ENCODE data around the gene PCOLCE2. TPM values are rescaled to one million over a fixed set of nuclear protein-coding genes. Genes with fewer than 3 reads are reported as not detected.
A peak's percentile ranks its signal among the peaks of the same experiment; 100 is the strongest.

Gene PCOLCE2, protein sequence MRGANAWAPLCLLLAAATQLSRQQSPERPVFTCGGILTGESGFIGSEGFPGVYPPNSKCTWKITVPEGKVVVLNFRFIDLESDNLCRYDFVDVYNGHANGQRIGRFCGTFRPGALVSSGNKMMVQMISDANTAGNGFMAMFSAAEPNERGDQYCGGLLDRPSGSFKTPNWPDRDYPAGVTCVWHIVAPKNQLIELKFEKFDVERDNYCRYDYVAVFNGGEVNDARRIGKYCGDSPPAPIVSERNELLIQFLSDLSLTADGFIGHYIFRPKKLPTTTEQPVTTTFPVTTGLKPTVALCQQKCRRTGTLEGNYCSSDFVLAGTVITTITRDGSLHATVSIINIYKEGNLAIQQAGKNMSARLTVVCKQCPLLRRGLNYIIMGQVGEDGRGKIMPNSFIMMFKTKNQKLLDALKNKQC
- total RNA-seq (1.9 TPM), polyA plus RNA-seq (ENCODE audit: insufficient read depth, low read depth, low replicate concordance) (59.0 TPM)
- long read RNA-seq, donor 1: 0 reads
- long read RNA-seq, donor 2, partial matches to known transcripts: 0 of 2 reads
- long read RNA-seq, donor 2, other reads (novel, unspliced or antisense): 0 of 2 reads
- long read RNA-seq, donor 3: 0 reads
- long read RNA-seq, donor 4, partial matches to known transcripts: 93 of 102 reads
- long read RNA-seq, donor 4, other reads (novel, unspliced or antisense): 8 of 102 reads
- long read RNA-seq, donor 5: 0 reads
- long read RNA-seq, donor 6, partial matches to known transcripts: 0 of 1 reads
- long read RNA-seq, donor 6, other reads (novel, unspliced or antisense): 0 of 1 reads
- long read RNA-seq, donor 7, partial matches to known transcripts: 0 of 2 reads
- long read RNA-seq, donor 7, other reads (novel, unspliced or antisense): 0 of 2 reads
- long read RNA-seq, donor 8, partial matches to known transcripts: 0 of 3 reads
- long read RNA-seq, donor 8, other reads (novel, unspliced or antisense): 0 of 3 reads
- long read RNA-seq, donor 9: 0 reads
- long read RNA-seq, donor 10, partial matches to known transcripts: 0 of 1 reads
- long read RNA-seq, donor 10, other reads (novel, unspliced or antisense): 0 of 1 reads

DNA sequence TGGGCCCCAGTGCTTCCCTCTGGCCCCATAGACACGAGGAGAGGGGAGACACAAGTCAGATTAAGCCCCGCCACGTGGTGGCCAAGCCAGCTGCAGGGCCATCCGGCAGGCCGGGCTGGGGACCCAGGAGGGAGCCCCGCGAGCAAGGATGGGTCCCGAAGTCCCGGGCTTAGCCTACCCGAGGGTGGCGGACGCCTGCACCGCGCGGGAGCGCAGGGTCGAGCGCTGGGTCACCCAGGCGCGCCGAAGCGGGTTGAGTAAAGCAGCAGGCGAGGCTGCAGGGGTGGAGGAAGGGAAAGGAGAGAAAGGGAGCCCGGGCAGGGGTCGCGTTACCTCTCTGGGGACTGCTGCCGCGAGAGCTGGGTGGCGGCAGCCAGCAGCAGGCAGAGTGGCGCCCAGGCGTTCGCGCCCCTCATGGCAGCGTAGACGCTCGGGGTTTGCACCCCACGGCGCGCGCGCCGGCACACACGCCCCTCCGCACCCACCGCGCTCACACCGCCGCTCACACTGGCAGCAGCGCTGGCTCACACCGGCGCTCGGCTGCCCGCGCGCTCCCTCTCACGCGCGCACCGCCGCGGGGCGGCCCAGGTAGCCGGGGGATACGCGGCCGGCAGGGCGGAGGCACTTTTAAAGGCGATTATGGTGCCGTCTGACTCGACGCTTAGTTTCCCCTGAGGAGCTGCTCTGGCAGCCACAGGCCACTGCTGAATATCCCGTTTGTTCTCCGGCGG, at the start of gene PCOLCE2:
Gene PCOLCE2 (minus strand): TSS at position 603 of the 731 bp plus-strand sequence. CDS start 187 bp downstream, at position 416.
- TF ChIP-seq, protein P1, sequence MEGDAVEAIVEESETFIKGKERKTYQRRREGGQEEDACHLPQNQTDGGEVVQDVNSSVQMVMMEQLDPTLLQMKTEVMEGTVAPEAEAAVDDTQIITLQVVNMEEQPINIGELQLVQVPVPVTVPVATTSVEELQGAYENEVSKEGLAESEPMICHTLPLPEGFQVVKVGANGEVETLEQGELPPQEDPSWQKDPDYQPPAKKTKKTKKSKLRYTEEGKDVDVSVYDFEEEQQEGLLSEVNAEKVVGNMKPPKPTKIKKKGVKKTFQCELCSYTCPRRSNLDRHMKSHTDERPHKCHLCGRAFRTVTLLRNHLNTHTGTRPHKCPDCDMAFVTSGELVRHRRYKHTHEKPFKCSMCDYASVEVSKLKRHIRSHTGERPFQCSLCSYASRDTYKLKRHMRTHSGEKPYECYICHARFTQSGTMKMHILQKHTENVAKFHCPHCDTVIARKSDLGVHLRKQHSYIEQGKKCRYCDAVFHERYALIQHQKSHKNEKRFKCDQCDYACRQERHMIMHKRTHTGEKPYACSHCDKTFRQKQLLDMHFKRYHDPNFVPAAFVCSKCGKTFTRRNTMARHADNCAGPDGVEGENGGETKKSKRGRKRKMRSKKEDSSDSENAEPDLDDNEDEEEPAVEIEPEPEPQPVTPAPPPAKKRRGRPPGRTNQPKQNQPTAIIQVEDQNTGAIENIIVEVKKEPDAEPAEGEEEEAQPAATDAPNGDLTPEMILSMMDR (IDR thresholded peaks at IDR 0.05; ENCODE audit: borderline replicate concordance, extremely low read depth, insufficient read depth): no peak
- Histone ChIP-seq H3K27me3 (ENCODE audit: control insufficient read depth, insufficient read depth, low read length) (peaks cover 9% of the 10 kb centered on the region), H3K36me3 (ENCODE audit: control insufficient read depth in 2 of 3, insufficient read depth in 3 of 3, low read length in 3 of 3) (no peaks in the 10 kb centered on the region), H3K27ac (ENCODE audit: low read depth in 2 of 2, low read length in 2 of 2) (no peak within 1 kb of the TSS), H3K4me3 (ENCODE audit: low read length in 3 of 3) (peak within 1 kb of the TSS; percentile 26 to 61 (median 42)), H3K9me3 (ENCODE audit: control insufficient read depth in 2 of 3, insufficient read depth in 1 of 3, low read length in 3 of 3) (no peaks in the 10 kb centered on the region), H3K9ac (ENCODE audit: low read length in 3 of 3) (peak within 1 kb of the TSS in 1 of 3 donors; percentile 34), H3K4me1 (ENCODE audit: control insufficient read depth in 2 of 3, insufficient read depth in 2 of 3, low read depth in 1 of 3, low read length in 3 of 3) (no peaks in the 10 kb centered on the region)
- intact Hi-C loops (cut with DNase I): no loop called here
- DNase-seq (peak; percentile 57 to 76 (median 72)), FAIRE-seq (no peak)

DNA sequence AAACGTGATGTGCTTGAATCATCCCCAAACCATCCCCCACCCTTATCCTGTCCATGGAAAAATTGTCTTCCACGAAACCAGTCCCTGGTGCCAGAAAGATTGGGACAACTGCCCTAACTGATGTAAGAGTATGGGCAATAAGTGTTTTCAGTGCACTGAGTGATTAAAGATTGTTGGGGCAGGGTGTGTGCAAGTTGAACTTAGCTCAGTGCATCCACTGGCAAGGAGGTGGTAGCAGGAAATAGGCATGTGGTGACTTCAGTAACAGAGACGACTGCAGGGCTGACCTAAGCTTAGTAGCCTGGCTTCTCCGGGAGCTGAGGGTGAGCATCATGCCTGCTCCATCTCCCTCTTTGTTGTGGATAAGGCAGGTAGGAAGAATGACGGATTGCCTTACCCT, 47.1 kb upstream of the PCOLCE2 start:
- Histone ChIP-seq H3K36me3 (ENCODE audit: control insufficient read depth in 2 of 3, insufficient read depth in 3 of 3, low read length in 3 of 3) (no peaks in the 10 kb centered on the region), H3K27ac (ENCODE audit: low read depth in 2 of 2, low read length in 2 of 2) (no peak overlapping the region), H3K4me3 (ENCODE audit: low read length in 3 of 3) (no peak overlapping the region), H3K4me1 (ENCODE audit: control insufficient read depth in 2 of 3, insufficient read depth in 2 of 3, low read depth in 1 of 3, low read length in 3 of 3) (no peaks in the 10 kb centered on the region), H3K9me3 (ENCODE audit: control insufficient read depth in 2 of 3, insufficient read depth in 1 of 3, low read length in 3 of 3) (no peaks in the 10 kb centered on the region), H3K9ac (ENCODE audit: low read length in 3 of 3) (no peak overlapping the region), H3K27me3 (ENCODE audit: control insufficient read depth, insufficient read depth, low read length) (no peaks in the 10 kb centered on the region)
- intact Hi-C loops (cut with DNase I): no loop called here
- FAIRE-seq (no peak), DNase-seq (no peak)
- TF ChIP-seq, protein P1 (IDR thresholded peaks at IDR 0.05; ENCODE audit: borderline replicate concordance, extremely low read depth, insufficient read depth): no peak

DNA sequence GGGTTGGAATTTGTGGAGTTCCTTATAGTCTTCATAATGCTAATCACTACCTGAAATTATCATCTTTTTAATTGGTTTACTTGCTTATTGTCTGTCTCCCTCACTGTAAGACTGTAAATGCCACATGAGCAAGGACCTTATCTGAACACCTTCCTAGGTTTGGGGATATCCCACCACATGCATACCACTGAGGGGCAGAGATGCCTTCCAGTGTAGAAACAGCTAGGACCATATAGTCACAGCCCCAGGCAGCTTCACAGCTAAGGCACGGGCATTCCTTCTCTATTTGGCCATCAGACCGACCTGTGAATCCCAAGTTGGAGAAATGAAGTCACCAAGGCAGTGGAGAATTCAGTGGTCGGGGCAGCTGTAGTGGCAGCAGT, 46.0 kb upstream of the PCOLCE2 start:
- H3K9me3 ChIP-seq (ENCODE audit: control insufficient read depth in 2 of 3, insufficient read depth in 1 of 3, low read length in 3 of 3): no peaks in the 10 kb centered on the region
- TF ChIP-seq, protein P1 (IDR thresholded peaks at IDR 0.05; ENCODE audit: borderline replicate concordance, extremely low read depth, insufficient read depth): no peak
- no peak overlapping the region for H3K4me3 ChIP-seq (ENCODE audit: low read length in 3 of 3)
- FAIRE-seq: no peak
- no peaks in the 10 kb centered on the region for H3K36me3 ChIP-seq (ENCODE audit: control insufficient read depth in 2 of 3, insufficient read depth in 3 of 3, low read length in 3 of 3)
- intact Hi-C loops (cut with DNase I): no loop called here
- no peaks in the 10 kb centered on the region for H3K27me3 ChIP-seq (ENCODE audit: control insufficient read depth, insufficient read depth, low read length)
- no peak overlapping the region for H3K9ac ChIP-seq (ENCODE audit: low read length in 3 of 3)
- H3K27ac ChIP-seq (ENCODE audit: low read depth in 2 of 2, low read length in 2 of 2): no peak overlapping the region
- H3K4me1 ChIP-seq (ENCODE audit: control insufficient read depth in 2 of 3, insufficient read depth in 2 of 3, low read depth in 1 of 3, low read length in 3 of 3): no peaks in the 10 kb centered on the region
- no peak for DNase-seq

Data from kidney (tissue), 22 donors.